Measurements from ENCODE around the gene NXPE2. TPM values are rescaled to one million over a fixed set of nuclear protein-coding genes. Genes with fewer than 3 reads are reported as not detected.

The NXPE2 gene
- total RNA-seq, 6 donors from 2014 or later: 0.30 TPM; not detected in 5

DNA sequence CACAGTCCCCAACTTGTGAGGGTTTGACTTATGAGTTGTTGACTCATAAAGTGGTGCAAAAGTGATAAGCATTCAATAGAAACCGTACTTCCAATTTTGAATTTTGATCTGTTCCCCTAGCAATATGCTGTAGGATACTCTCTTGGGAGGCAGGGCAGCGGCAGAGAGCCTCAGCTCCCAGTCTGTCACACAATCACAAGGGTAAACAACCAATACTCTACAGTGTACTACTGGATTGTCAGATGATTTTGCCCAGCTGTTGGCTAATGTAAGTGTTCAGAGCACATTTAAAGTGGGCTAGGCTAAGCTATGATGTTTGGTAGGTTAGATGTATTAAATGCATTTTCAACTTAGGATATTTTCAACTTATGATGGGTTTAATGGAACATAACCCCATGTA, 13.7 kb upstream of the NXPE2 start:
- Histone ChIP-seq H3K9me3 (no peaks in the 10 kb centered on the region), H3K4me3 (no peak overlapping the region), H3K4me1 (no peaks in the 10 kb centered on the region), H3K27ac (no peak overlapping the region), H3K27me3 (no peaks in the 10 kb centered on the region), H3K36me3 (no peaks in the 10 kb centered on the region)
- DNase-seq (no peak), ATAC-seq (ENCODE audit: low FRiP score in 2 of 2) (no peak)
- no peak for TF ChIP-seq POLR2AphosphoS5 (IDR thresholded peaks at IDR 0.05)
- 63 to 73% methylated on average over 2 of the region's 2 CpGs for whole genome bisulfite sequencing, 2 donors

- WGBS, 2 donors: 76 to 85% methylated on average over 2 of the region's 2 CpGs
- DNase-seq (no peak), ATAC-seq (ENCODE audit: low FRiP score in 2 of 2) (no peak)
- no peak overlapping the region for H3K4me3 ChIP-seq
- no peak overlapping the region for H3K27ac ChIP-seq
- TF ChIP-seq, protein P1, sequence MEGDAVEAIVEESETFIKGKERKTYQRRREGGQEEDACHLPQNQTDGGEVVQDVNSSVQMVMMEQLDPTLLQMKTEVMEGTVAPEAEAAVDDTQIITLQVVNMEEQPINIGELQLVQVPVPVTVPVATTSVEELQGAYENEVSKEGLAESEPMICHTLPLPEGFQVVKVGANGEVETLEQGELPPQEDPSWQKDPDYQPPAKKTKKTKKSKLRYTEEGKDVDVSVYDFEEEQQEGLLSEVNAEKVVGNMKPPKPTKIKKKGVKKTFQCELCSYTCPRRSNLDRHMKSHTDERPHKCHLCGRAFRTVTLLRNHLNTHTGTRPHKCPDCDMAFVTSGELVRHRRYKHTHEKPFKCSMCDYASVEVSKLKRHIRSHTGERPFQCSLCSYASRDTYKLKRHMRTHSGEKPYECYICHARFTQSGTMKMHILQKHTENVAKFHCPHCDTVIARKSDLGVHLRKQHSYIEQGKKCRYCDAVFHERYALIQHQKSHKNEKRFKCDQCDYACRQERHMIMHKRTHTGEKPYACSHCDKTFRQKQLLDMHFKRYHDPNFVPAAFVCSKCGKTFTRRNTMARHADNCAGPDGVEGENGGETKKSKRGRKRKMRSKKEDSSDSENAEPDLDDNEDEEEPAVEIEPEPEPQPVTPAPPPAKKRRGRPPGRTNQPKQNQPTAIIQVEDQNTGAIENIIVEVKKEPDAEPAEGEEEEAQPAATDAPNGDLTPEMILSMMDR (IDR thresholded peaks at IDR 0.05): no peak
- no peak for TF ChIP-seq POLR2AphosphoS5 (IDR thresholded peaks at IDR 0.05)
- TF ChIP-seq POLR2A (IDR thresholded peaks at IDR 0.05): no peak
- TF ChIP-seq EP300 (IDR thresholded peaks at IDR 0.05): no peak
- no peaks in the 10 kb centered on the region for H3K4me1 ChIP-seq
- no peaks in the 10 kb centered on the region for H3K36me3 ChIP-seq
- H3K9me3 ChIP-seq: peaks cover 0 to 9% (median 3%) of the 10 kb centered on the region in 4 donors
- no peaks in the 10 kb centered on the region for H3K27me3 ChIP-seq
Observed at GRCh38 chr11:114666760-114667159, 11.6 kb upstream of the NXPE2 start.

- ATAC-seq (ENCODE audit: low FRiP score in 2 of 2) (no peak), DNase-seq (no peak)
- TF ChIP-seq EP300 (IDR thresholded peaks at IDR 0.05) (no peak), POLR2A (IDR thresholded peaks at IDR 0.05) (no peak), POLR2AphosphoS5 (IDR thresholded peaks at IDR 0.05) (no peak)
- TF ChIP-seq, protein P1 (IDR thresholded peaks at IDR 0.05): no peak
- H3K36me3 ChIP-seq: no peaks in the 10 kb centered on the region
- H3K27ac ChIP-seq: no peak overlapping the region
- H3K4me1 ChIP-seq: no peaks in the 10 kb centered on the region
- H3K4me3 ChIP-seq: no peak overlapping the region
- H3K27me3 ChIP-seq: no peaks in the 10 kb centered on the region
- peaks cover 0 to 10% (median 4%) of the 10 kb centered on the region in 4 donors for H3K9me3 ChIP-seq
Observed at GRCh38 chr11:114668109-114668508, 10.2 kb upstream of the NXPE2 start.

DNA sequence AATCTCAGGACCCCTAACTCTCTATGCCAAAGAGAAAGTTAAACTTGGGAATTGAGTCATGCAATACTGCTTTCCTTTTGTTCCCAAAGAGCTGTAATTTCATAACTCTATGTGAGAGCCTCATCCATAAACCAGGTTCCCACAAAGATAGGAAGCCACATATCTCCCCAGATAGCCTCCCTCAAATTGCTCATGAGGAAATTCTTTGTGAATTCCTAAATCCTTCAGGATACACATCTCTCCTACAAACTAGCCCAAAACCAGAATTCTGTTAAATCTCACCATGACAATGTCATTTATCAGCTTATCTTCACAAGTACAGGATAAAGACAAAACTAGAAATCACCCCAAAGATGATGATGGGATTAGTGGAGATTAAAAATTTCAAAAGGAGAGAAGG, 4.7 kb upstream of the NXPE2 start:
- no peaks in the 10 kb centered on the region for H3K27me3 ChIP-seq
- H3K4me3 ChIP-seq: no peak overlapping the region
- no peak overlapping the region for H3K27ac ChIP-seq
- no peaks in the 10 kb centered on the region for H3K36me3 ChIP-seq
- ATAC-seq (ENCODE audit: low FRiP score in 2 of 2): no peak
- TF ChIP-seq, protein P1 (IDR thresholded peaks at IDR 0.05): no peak
- TF ChIP-seq POLR2A (IDR thresholded peaks at IDR 0.05) (no peak), POLR2AphosphoS5 (IDR thresholded peaks at IDR 0.05) (no peak), EP300 (IDR thresholded peaks at IDR 0.05) (no peak)
- H3K4me1 ChIP-seq: no peaks in the 10 kb centered on the region
- peaks cover 0 to 10% (median 4%) of the 10 kb centered on the region in 4 donors for H3K9me3 ChIP-seq
- DNase-seq: no peak

DNA sequence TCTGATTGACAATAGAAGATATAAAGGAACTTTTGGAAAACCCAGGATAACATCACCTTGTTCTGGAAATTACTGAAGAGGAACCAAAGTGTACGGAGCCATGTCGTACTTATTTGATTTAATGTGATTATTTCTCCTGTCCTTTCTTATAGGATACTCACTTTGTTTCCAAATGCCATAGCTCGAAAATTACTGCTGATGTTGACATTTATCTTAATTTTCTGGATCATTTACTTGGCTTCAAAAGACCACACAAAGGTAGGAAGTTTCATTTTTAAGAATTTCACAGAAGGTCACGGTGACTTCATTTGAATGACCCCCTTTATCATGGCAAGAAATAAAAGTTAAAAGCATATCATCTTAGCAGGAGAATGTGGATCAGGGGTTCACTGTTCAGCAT, 1.2 kb downstream of the NXPE2 start:
- Histone ChIP-seq H3K27ac (no peak overlapping the region), H3K9me3 (peaks cover 0 to 3% (median 0%) of the 10 kb centered on the region in 4 donors), H3K27me3 (no peaks in the 10 kb centered on the region), H3K36me3 (no peaks in the 10 kb centered on the region), H3K4me3 (no peak overlapping the region), H3K4me1 (no peaks in the 10 kb centered on the region)
- no peak for ATAC-seq (ENCODE audit: low FRiP score in 2 of 2)
- TF ChIP-seq, protein P1 (IDR thresholded peaks at IDR 0.05): no peak
- no peak for TF ChIP-seq POLR2AphosphoS5 (IDR thresholded peaks at IDR 0.05)
- TF ChIP-seq POLR2A (IDR thresholded peaks at IDR 0.05): no peak
- no peak for TF ChIP-seq EP300 (IDR thresholded peaks at IDR 0.05)
- DNase-seq: no peak
- 84 to 89% methylated on average over 4 of the region's 4 CpGs for WGBS, 2 donors

Measured in upper lobe of left lung (tissue), 6 donors.